K562 (cell line): ENCODE data around the gene MEF2B. TPM values are rescaled to one million over a fixed set of nuclear protein-coding genes. Genes with fewer than 3 reads are reported as not detected.

ENCODE experiments used
- BCOR ChIP-seq: fragments of 450-650 bp; IDR thresholded peaks from 2 replicates; pipeline ENCODE4 v1.6.1; 2016
- BRCA1 ChIP-seq, 2 experiments: fragments of 450-650 bp in 1 of 2; sonication (generic) in 1 of 2; formaldehyde crosslinking in 1 of 2; IDR thresholded peaks; 2 replicates each; pipeline versions ENCODE4 v1.5.0 to v1.6.1; 2017 to 2020; ENCODE audit warnings: mild to moderate bottlenecking in 1 of 2, missing genetic modification reagents in 1 of 2
- BRD4 ChIP-seq: fragments of 200-600 bp; sonication (generic); IDR thresholded peaks from 2 replicates; pipeline ENCODE4 v1.6.1; 2017; ENCODE audit warnings: inconsistent platforms
- KAT2B ChIP-seq: IDR thresholded peaks from one replicate; pipeline ENCODE4 v1.6.1; 2012; ENCODE audit warnings: low read depth, mild to moderate bottlenecking, control low read depth, inconsistent platforms, low read length, moderate library complexity
- KDM4B ChIP-seq, 2 experiments: fragments of 450-650 bp in 1 of 2; sonication (generic) in 1 of 2; IDR thresholded peaks; 2 replicates each; pipeline ENCODE4 v1.6.1; 2016 to 2017; ENCODE audit warnings: borderline replicate concordance in 2 of 2, antibody characterized with exemption in 1 of 2, low read depth in 1 of 2, mild to moderate bottlenecking in 1 of 2
- LARP7 ChIP-seq: fragments of 450-650 bp; IDR thresholded peaks from 2 replicates; pipeline ENCODE4 v1.6.1; 2016
- RB1 ChIP-seq: fragments of 450-650 bp; IDR thresholded peaks from 2 replicates; pipeline ENCODE4 v1.6.1; 2017; ENCODE audit warnings: low read depth, mild to moderate bottlenecking
- RBFOX2 ChIP-seq: fragments of 200-400 bp; formaldehyde crosslinking; IDR thresholded peaks from 2 replicates; pipeline ENCODE4 v1.6.1; 2017; ENCODE audit warnings: low read depth, mild to moderate bottlenecking, low read length, moderate library complexity
- polyA plus RNA-seq, 8 experiments: library from polyadenylated mRNA; depleted of rRNA in 4 of 8; stranded (reverse) in 5 of 8; unstranded in 3 of 8; fragments of >200 nt; fragmentation: Nextera tagmentation in 2 of 8; fragmentation: Illumina TruSeq in 1 of 8; extraction: Ambion mirVana in 2 of 8; extraction: Trizol in 1 of 8; gene quantifications; 2 replicates each; pipeline versions ENCODE4 v1.2.1 to v1.2.3, GENCODE V29; 2011 to 2014; ENCODE audit warnings: inconsistent platforms in 1 of 8, missing spikeins in 1 of 8
- total RNA-seq, 7 experiments: library from RNA; depleted of rRNA in 6 of 7; stranded (reverse); fragments of >200 nt in 6 of 7; fragmentation: Illumina TruSeq in 2 of 7; extraction: Trizol in 2 of 7; gene quantifications; 2 replicates each; pipeline versions ENCODE4 v1.2.1 to v1.2.3, GENCODE V29; 2011 to 2021; ENCODE audit warnings: low replicate concordance in 1 of 7
- TF ChIP-seq, protein P1 (sequence below), 2 experiments: fragments of 450-650 bp; conservative IDR thresholded peaks; 2 replicates each; pipeline ENCODE4 v1.6.1; 2017; ENCODE audit warnings: mild to moderate bottlenecking in 2 of 2, moderate library complexity in 2 of 2
- TF ChIP-seq, protein P2 (sequence below): sonication (generic); formaldehyde crosslinking; IDR thresholded peaks from 2 replicates; pipeline ENCODE4 v1.8.1; 2023; ENCODE audit warnings: mild to moderate bottlenecking, missing genetic modification reagents
- TF ChIP-seq, protein P3 (sequence below): fragments of 450-650 bp; IDR thresholded peaks from 2 replicates; pipeline ENCODE4 v1.6.1; 2016; ENCODE audit warnings: mild to moderate bottlenecking, moderate library complexity

Gene MEF2B
- total and polyA plus RNA-seq, 9 of the 15 experiments (the other 6 are each of a cell fraction or from before 2014, with no cell fraction given): 0.14 to 1.9 (median 0.71) TPM; not detected in 3

DNA sequence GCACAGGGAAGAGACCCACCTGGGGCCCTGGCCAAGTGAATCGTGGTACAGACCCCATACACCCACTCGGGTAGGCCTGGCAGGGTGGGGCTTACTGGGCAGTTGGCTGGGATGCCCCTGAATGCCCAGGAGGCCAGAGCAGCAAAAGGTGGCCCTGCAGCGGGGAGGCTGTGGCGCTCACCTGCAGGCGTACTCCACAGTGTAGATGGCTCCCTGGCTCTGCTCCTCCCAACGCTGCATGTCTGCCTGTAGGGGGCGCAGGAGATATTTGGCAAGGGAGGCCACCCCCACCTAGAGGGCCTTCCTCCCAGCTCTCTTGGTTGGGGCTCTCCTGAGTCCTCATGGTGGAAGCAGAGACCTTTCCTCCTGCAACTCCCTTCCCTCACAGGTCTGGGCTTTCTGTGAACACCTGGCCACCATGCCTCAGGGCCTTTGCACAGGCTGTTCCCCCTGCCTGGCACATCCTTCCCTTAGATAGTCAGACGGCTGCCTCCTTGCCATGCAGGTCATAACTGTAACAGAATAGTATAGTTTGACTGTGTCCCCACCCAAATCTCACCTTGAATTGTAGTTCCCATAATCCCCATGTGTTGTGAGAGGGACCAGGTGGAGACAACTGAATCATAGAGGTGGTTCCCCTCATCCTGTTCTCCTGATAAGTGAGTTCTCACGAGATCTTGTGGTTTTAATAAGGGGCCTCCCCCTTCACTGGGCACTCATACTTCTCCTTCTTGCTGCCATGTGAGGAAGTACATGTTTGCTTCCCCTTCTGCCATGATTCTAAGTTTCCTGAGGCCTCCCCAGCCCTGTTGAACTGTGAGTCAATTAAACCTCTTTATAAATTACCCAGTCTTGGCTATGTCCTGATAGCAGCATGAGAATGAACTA, 16.0 kb upstream of the MEF2B start (continued):
- TF ChIP-seq KDM4B (IDR thresholded peaks at IDR 0.05; ENCODE audit: borderline replicate concordance in 2 of 2, low read depth in 1 of 2) (no peak), BCOR (peak; percentile 59; the same call in 1 of the 2 replicates), BRD4 (no peak), RBFOX2 (peak; percentile 25; the same call in 1 of the 2 replicates), BRCA1 (IDR thresholded peaks at IDR 0.05) (no peak), BRCA1 (CRISPR knock-in tag; IDR thresholded peaks at IDR 0.05) (no peak), KAT2B (no peak), LARP7 (no peak), RB1 (peak; percentile 62)
- TF ChIP-seq, protein P1, sequence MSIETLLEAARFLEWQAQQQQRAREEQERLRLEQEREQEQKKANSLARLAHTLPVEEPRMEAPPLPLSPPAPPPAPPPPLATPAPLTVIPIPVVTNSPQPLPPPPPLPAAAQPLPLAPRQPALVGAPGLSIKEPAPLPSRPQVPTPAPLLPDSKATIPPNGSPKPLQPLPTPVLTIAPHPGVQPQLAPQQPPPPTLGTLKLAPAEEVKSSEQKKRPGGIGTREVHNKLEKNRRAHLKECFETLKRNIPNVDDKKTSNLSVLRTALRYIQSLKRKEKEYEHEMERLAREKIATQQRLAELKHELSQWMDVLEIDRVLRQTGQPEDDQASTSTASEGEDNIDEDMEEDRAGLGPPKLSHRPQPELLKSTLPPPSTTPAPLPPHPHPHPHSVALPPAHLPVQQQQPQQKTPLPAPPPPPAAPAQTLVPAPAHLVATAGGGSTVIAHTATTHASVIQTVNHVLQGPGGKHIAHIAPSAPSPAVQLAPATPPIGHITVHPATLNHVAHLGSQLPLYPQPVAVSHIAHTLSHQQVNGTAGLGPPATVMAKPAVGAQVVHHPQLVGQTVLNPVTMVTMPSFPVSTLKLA (conservative IDR thresholded peaks at IDR 0.05): 0 out of 4 replicates have a peak, but pooled peaks of 1 of the 2 experiments have one; percentile 22
- TF ChIP-seq, protein P2, sequence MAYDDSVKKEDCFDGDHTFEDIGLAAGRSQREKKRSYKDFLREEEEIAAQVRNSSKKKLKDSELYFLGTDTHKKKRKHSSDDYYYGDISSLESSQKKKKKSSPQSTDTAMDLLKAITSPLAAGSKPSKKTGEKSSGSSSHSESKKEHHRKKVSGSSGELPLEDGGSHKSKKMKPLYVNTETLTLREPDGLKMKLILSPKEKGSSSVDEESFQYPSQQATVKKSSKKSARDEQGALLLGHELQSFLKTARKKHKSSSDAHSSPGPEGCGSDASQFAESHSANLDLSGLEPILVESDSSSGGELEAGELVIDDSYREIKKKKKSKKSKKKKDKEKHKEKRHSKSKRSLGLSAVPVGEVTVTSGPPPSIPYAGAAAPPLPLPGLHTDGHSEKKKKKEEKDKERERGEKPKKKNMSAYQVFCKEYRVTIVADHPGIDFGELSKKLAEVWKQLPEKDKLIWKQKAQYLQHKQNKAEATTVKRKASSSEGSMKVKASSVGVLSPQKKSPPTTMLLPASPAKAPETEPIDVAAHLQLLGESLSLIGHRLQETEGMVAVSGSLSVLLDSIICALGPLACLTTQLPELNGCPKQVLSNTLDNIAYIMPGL (CRISPR knock-in tag): no peak
- TF ChIP-seq, protein P3, sequence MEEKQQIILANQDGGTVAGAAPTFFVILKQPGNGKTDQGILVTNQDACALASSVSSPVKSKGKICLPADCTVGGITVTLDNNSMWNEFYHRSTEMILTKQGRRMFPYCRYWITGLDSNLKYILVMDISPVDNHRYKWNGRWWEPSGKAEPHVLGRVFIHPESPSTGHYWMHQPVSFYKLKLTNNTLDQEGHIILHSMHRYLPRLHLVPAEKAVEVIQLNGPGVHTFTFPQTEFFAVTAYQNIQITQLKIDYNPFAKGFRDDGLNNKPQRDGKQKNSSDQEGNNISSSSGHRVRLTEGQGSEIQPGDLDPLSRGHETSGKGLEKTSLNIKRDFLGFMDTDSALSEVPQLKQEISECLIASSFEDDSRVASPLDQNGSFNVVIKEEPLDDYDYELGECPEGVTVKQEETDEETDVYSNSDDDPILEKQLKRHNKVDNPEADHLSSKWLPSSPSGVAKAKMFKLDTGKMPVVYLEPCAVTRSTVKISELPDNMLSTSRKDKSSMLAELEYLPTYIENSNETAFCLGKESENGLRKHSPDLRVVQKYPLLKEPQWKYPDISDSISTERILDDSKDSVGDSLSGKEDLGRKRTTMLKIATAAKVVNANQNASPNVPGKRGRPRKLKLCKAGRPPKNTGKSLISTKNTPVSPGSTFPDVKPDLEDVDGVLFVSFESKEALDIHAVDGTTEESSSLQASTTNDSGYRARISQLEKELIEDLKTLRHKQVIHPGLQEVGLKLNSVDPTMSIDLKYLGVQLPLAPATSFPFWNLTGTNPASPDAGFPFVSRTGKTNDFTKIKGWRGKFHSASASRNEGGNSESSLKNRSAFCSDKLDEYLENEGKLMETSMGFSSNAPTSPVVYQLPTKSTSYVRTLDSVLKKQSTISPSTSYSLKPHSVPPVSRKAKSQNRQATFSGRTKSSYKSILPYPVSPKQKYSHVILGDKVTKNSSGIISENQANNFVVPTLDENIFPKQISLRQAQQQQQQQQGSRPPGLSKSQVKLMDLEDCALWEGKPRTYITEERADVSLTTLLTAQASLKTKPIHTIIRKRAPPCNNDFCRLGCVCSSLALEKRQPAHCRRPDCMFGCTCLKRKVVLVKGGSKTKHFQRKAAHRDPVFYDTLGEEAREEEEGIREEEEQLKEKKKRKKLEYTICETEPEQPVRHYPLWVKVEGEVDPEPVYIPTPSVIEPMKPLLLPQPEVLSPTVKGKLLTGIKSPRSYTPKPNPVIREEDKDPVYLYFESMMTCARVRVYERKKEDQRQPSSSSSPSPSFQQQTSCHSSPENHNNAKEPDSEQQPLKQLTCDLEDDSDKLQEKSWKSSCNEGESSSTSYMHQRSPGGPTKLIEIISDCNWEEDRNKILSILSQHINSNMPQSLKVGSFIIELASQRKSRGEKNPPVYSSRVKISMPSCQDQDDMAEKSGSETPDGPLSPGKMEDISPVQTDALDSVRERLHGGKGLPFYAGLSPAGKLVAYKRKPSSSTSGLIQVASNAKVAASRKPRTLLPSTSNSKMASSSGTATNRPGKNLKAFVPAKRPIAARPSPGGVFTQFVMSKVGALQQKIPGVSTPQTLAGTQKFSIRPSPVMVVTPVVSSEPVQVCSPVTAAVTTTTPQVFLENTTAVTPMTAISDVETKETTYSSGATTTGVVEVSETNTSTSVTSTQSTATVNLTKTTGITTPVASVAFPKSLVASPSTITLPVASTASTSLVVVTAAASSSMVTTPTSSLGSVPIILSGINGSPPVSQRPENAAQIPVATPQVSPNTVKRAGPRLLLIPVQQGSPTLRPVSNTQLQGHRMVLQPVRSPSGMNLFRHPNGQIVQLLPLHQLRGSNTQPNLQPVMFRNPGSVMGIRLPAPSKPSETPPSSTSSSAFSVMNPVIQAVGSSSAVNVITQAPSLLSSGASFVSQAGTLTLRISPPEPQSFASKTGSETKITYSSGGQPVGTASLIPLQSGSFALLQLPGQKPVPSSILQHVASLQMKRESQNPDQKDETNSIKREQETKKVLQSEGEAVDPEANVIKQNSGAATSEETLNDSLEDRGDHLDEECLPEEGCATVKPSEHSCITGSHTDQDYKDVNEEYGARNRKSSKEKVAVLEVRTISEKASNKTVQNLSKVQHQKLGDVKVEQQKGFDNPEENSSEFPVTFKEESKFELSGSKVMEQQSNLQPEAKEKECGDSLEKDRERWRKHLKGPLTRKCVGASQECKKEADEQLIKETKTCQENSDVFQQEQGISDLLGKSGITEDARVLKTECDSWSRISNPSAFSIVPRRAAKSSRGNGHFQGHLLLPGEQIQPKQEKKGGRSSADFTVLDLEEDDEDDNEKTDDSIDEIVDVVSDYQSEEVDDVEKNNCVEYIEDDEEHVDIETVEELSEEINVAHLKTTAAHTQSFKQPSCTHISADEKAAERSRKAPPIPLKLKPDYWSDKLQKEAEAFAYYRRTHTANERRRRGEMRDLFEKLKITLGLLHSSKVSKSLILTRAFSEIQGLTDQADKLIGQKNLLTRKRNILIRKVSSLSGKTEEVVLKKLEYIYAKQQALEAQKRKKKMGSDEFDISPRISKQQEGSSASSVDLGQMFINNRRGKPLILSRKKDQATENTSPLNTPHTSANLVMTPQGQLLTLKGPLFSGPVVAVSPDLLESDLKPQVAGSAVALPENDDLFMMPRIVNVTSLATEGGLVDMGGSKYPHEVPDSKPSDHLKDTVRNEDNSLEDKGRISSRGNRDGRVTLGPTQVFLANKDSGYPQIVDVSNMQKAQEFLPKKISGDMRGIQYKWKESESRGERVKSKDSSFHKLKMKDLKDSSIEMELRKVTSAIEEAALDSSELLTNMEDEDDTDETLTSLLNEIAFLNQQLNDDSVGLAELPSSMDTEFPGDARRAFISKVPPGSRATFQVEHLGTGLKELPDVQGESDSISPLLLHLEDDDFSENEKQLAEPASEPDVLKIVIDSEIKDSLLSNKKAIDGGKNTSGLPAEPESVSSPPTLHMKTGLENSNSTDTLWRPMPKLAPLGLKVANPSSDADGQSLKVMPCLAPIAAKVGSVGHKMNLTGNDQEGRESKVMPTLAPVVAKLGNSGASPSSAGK: no peak
